ENCODE results near the gene C6orf47. TPM values are rescaled to one million over a fixed set of nuclear protein-coding genes. Genes with fewer than 3 reads are reported as not detected.

The C6orf47 gene
- total and polyA plus RNA-seq, 2 of the 13 experiments (the other 11 are each of a cell fraction or from before 2014, with no cell fraction given) = 1.7 to 18.1 TPM

DNA sequence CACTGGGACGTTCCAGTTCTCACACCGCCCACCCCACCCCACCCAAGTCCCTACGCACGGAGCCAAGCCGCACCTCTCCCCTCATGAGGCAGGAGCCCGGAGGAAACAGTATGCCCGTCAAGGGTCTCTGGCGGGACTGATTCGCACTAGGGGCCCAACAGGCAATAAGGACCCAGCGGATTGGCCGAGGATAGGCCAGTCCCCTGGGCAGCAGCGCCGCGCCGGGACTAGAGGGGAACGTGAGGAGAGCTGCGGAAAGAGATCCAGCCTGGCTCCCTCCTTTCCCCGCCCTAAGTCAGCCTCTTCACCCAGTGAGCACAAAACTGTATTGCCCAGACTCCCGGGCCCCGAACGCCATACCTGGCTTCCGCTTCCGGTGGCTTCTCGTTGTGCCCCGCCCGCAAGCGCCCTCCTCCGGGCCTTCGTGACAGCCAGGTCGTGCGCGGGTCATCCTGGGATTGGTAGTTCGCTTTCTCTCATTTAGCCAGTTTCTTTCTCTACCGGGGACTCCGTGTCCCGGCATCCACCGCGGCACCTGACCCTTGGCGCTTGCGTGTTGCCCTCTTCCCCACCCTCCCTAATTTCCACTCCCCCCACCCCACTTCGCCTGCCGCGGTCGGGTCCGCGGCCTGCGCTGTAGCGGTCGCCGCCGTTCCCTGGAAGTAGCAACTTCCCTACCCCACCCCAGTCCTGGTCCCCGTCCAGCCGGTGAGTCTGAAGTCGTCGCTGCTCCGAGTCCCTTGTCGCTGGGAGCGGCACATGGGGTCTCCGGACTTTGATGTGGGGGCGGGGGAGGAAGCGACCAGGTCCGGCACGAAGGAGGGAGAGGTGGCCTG lies 5.1 kb upstream of the C6orf47 start, which contains the start of gene CSNK2B (continued):
- TF ChIP-seq, protein P1, sequence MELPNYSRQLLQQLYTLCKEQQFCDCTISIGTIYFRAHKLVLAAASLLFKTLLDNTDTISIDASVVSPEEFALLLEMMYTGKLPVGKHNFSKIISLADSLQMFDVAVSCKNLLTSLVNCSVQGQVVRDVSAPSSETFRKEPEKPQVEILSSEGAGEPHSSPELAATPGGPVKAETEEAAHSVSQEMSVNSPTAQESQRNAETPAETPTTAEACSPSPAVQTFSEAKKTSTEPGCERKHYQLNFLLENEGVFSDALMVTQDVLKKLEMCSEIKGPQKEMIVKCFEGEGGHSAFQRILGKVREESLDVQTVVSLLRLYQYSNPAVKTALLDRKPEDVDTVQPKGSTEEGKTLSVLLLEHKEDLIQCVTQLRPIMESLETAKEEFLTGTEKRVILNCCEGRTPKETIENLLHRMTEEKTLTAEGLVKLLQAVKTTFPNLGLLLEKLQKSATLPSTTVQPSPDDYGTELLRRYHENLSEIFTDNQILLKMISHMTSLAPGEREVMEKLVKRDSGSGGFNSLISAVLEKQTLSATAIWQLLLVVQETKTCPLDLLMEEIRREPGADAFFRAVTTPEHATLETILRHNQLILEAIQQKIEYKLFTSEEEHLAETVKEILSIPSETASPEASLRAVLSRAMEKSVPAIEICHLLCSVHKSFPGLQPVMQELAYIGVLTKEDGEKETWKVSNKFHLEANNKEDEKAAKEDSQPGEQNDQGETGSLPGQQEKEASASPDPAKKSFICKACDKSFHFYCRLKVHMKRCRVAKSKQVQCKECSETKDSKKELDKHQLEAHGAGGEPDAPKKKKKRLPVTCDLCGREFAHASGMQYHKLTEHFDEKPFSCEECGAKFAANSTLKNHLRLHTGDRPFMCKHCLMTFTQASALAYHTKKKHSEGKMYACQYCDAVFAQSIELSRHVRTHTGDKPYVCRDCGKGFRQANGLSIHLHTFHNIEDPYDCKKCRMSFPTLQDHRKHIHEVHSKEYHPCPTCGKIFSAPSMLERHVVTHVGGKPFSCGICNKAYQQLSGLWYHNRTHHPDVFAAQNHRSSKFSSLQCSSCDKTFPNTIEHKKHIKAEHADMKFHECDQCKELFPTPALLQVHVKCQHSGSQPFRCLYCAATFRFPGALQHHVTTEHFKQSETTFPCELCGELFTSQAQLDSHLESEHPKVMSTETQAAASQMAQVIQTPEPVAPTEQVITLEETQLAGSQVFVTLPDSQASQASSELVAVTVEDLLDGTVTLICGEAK (IDR thresholded peaks at IDR 0.05) = peak; percentile 75
- TF ChIP-seq, protein P1 (CRISPR knock-in tag; IDR thresholded peaks at IDR 0.05) = peak; percentile 61
- TF ChIP-seq ZNF780A (CRISPR knock-in tag; IDR thresholded peaks at IDR 0.05) (no peak), NFE2 (CRISPR knock-in tag; IDR thresholded peaks at IDR 0.05) (no peak), AGO2 (optimal IDR thresholded peaks at IDR 0.05; ENCODE audit: low read depth, low read length) (peak; percentile 95), PITX1 (CRISPR knock-in tag; IDR thresholded peaks at IDR 0.05) (peak; percentile 71; the same call in 1 of the 2 replicates), ZSCAN22 (CRISPR knock-in tag; IDR thresholded peaks at IDR 0.05) (no peak), RBM22 (optimal IDR thresholded peaks at IDR 0.05; ENCODE audit: low read length) (no peak), NFIB (CRISPR knock-in tag; IDR thresholded peaks at IDR 0.05; ENCODE audit: borderline replicate concordance) (no peak; the same call in 1 of the 2 replicates), KLF6 (CRISPR knock-in tag; IDR thresholded peaks at IDR 0.05) (no peak; the same call in 1 of the 2 replicates), ZSCAN12 (CRISPR knock-in tag; IDR thresholded peaks at IDR 0.05) (peak; percentile 85; the same call in 1 of the 2 replicates), SP5 (CRISPR knock-in tag; IDR thresholded peaks at IDR 0.05; ENCODE audit: borderline replicate concordance, low read depth) (peak; percentile 68), KMT2B (CRISPR knock-in tag; IDR thresholded peaks at IDR 0.05) (peak; percentile 66; the same call in 1 of the 2 replicates)
- TF ChIP-seq, protein P2, sequence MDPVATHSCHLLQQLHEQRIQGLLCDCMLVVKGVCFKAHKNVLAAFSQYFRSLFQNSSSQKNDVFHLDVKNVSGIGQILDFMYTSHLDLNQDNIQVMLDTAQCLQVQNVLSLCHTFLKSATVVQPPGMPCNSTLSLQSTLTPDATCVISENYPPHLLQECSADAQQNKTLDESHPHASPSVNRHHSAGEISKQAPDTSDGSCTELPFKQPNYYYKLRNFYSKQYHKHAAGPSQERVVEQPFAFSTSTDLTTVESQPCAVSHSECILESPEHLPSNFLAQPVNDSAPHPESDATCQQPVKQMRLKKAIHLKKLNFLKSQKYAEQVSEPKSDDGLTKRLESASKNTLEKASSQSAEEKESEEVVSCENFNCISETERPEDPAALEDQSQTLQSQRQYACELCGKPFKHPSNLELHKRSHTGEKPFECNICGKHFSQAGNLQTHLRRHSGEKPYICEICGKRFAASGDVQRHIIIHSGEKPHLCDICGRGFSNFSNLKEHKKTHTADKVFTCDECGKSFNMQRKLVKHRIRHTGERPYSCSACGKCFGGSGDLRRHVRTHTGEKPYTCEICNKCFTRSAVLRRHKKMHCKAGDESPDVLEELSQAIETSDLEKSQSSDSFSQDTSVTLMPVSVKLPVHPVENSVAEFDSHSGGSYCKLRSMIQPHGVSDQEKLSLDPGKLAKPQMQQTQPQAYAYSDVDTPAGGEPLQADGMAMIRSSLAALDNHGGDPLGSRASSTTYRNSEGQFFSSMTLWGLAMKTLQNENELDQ (CRISPR knock-in tag; IDR thresholded peaks at IDR 0.05; ENCODE audit: borderline replicate concordance) = no peak
- TF ChIP-seq, protein P3, sequence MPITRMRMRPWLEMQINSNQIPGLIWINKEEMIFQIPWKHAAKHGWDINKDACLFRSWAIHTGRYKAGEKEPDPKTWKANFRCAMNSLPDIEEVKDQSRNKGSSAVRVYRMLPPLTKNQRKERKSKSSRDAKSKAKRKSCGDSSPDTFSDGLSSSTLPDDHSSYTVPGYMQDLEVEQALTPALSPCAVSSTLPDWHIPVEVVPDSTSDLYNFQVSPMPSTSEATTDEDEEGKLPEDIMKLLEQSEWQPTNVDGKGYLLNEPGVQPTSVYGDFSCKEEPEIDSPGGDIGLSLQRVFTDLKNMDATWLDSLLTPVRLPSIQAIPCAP (CRISPR knock-in tag; IDR thresholded peaks at IDR 0.05; ENCODE audit: low read depth) = no peak
- TF ChIP-seq, protein P4, sequence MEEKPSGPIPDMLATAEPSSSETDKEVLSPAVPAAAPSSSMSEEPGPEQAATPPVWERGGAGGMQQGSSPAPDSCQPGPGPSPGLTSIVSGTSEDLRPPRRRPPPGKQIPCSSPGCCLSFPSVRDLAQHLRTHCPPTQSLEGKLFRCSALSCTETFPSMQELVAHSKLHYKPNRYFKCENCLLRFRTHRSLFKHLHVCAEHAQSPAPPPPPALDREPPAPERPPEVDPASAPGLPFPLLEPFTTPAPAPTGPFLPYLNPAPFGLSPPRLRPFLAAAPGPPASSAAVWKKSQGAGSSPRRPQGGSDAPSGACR (CRISPR knock-in tag; IDR thresholded peaks at IDR 0.05) = no peak

Measured in HepG2 (cell line).